GM13976 (cell line): Measurements from ENCODE around the gene GTF2H4.
"Not testable (repeated sequence)": the region's sequence is repeated elsewhere in the genome, so short reads cannot be mapped to it uniquely, and the experiment has no call there.

Experiments used
- DNase-seq: peaks from one replicate; pipeline ENCODE4 v3.0.0; 2012; ENCODE audit warnings: low spot score
- in situ Hi-C: fragments of 300-500 bp; cut with MboI; formaldehyde crosslinking; loops from one replicate; pipeline ENCODE4 v1.12.0; 2022; ENCODE audit warnings: low sequenced_read_pairs, mixed read lengths, inconsistent platforms; ENCODE audit not compliant: unreplicated experiment
- TF ChIP-seq, protein P1 (sequence below): IDR thresholded peaks from 2 replicates; pipeline ENCODE4 v1.5.1; 2012; ENCODE audit warnings: borderline replicate concordance, mild to moderate bottlenecking; ENCODE audit not compliant: insufficient read depth; ENCODE audit errors: extremely low read depth, missing control alignments, control extremely low read depth

GTF2H4 gene

DNA sequence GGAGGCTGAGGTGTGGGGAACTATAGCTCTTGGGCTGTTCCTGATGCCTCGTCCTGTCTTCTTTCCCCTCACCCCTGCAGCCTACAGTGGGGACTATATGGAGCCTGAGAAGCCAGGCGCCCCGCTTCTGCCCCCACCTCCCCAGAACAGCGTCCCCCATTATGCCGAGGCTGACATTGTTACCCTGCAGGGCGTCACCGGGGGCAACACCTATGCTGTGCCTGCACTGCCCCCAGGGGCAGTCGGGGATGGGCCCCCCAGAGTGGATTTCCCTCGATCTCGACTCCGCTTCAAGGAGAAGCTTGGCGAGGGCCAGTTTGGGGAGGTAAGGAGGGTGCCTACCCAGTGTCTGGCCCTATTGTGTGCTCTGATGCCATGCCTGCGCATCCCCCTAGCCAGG lies 11.5 kb upstream of the GTF2H4 start:
- in situ Hi-C loops = no loop called here
- TF ChIP-seq, protein P1, sequence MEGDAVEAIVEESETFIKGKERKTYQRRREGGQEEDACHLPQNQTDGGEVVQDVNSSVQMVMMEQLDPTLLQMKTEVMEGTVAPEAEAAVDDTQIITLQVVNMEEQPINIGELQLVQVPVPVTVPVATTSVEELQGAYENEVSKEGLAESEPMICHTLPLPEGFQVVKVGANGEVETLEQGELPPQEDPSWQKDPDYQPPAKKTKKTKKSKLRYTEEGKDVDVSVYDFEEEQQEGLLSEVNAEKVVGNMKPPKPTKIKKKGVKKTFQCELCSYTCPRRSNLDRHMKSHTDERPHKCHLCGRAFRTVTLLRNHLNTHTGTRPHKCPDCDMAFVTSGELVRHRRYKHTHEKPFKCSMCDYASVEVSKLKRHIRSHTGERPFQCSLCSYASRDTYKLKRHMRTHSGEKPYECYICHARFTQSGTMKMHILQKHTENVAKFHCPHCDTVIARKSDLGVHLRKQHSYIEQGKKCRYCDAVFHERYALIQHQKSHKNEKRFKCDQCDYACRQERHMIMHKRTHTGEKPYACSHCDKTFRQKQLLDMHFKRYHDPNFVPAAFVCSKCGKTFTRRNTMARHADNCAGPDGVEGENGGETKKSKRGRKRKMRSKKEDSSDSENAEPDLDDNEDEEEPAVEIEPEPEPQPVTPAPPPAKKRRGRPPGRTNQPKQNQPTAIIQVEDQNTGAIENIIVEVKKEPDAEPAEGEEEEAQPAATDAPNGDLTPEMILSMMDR = no peak
- no peak for DNase-seq

DNA sequence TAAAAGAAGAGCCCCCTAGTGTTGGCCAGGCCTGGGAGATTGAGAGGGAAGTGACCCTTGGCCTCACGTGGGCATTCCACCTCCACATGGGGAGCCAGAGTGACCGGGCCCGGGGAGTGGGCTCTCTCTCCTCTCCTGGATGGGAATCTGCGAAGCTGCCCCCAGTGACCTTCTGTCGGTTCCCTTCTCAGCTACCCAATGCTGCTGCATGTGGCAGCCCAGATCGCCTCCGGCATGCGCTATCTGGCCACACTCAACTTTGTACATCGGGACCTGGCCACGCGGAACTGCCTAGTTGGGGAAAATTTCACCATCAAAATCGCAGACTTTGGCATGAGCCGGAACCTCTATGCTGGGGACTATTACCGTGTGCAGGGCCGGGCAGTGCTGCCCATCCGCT lies 10.1 kb upstream of the GTF2H4 start:
- DNase-seq = no peak
- in situ Hi-C loops = no loop called here
- TF ChIP-seq, protein P1 = no peak

DNA sequence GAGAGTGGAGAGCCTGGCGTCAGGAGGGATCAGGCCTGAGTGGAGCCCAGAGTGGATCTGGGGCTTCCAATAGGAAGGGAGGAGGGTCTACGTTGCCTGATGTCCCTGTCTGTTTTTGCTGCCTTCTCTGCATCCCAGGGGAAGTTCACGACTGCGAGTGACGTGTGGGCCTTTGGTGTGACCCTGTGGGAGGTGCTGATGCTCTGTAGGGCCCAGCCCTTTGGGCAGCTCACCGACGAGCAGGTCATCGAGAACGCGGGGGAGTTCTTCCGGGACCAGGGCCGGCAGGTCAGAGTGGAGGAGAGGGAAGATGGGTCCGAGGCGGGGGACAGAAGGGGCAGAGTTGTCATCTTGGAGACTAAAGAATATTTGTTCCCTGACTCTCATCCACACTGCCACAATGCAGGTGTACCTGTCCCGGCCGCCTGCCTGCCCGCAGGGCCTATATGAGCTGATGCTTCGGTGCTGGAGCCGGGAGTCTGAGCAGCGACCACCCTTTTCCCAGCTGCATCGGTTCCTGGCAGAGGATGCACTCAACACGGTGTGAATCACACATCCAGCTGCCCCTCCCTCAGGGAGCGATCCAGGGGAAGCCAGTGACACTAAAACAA lies 9.2 kb upstream of the GTF2H4 start:
- no peak for DNase-seq
- in situ Hi-C loops = no loop called here
- TF ChIP-seq, protein P1 = no peak

DNA sequence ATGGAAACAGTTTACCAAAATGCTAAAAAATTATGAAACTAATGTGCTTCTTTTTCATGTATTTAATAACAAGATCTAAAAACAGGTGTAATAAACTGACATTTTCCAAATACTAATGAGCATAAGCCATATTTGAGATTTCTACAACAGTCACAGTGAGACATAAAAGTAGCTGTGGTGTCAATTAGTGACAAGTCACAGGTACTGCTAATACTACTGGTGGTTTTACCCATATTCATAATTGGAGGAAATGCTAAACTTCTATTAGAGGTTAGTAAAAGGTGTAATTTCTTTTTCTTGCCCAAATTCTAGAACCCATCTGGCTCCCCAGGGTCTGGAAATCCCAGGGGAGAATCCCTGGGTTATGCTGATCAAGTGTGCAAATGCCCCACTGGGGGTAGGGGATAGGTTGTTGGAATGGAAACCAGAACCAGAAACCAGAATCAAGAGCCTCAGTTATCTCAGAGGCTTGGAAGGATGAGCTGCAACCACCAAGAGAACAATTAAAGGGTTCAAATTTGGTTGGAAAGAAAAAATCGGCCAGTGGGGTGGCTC lies 7.1 kb upstream of the GTF2H4 start:
- no peak for DNase-seq
- TF ChIP-seq, protein P1 = no peak
- in situ Hi-C loops = no loop called here

DNA sequence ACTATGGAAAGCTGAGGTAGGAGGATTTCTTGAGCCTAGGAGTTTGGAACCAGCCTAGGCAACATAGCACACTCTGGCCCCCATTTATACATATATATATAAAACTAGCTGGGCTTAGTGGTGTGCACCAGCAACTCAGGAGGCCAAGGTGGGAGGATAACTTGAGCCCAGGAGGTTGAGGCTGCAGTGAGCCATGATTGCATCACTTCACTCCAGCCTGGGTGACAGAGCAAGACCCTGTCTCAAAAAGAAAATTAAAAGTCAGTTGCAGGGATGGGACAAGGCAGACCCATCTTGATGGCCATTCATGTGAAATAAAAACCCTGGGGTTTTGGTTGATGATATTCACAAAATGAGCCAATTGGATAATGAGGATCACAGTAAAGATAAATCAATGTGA lies 6.6 kb upstream of the GTF2H4 start:
- no peak for DNase-seq
- in situ Hi-C loops = no loop called here

DNA sequence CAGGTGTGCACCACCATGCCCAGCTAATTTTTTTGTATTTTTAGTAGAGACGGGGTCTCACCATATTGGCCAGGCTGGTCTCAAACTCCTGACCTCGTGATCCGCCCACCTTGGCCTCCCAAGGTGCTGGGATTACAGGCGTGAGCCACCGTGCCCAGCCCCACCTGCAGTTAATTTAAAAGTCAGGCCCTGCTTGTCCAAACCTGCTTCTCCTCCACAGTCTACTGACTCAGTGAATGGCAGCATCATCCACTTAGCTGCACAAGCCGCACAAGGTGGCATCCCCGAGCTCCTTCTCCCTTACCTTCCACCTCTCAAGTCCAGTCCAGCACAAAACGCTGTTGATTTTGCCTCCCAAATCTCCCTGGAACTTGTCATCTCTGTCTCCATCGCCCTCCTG lies 5.8 kb upstream of the GTF2H4 start:
- in situ Hi-C loops = not testable (repeated sequence)

More for the DNA sequence above, 6.6 kb upstream of the GTF2H4 start:
- TF ChIP-seq, protein P1 = no peak

DNA sequence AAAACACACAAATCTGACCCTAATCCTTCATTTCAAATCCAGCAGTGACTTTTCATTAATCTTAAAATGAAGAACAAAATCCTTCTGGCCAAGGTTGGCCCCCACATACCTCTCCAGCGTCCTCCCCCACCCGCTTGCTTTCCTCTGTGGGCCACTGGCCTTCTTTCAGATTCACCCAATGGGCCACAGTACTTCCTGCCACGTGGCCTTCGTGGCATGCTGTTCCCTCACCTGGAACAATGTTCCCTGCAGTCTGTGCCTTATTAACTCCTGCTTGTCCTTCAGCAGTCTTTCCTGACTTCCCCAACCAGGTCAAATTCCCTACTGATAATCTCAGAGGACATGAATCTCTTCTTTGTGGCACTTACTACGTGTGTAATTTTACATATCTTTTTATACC lies 5.3 kb upstream of the GTF2H4 start:
- TF ChIP-seq, protein P1 = no peak
- in situ Hi-C loops = no loop called here
- DNase-seq = no peak

More for the DNA sequence above, 5.8 kb upstream of the GTF2H4 start:
- DNase-seq = not testable (repeated sequence)
